Measurements from ENCODE around the gene AGMAT.
"Not testable (repeated sequence)": the region's sequence is repeated elsewhere in the genome, so short reads cannot be mapped to it uniquely, and the experiment has no call there.

The AGMAT gene

GRCh38 chr1:15616373-15617172 lies 31.7 kb upstream of the AGMAT start:
- DNase-seq (ENCODE audit: low read depth), result no peak

- no peak for DNase-seq (ENCODE audit: low read depth)
Observed at GRCh38 chr1:15610167-15610566, 25.3 kb upstream of the AGMAT start.

- DNase-seq (ENCODE audit: low read depth), result peak; percentile 46
Observed at GRCh38 chr1:15609631-15610030, 24.8 kb upstream of the AGMAT start.

GRCh38 chr1:15605398-15606383 lies 20.8 kb upstream of the AGMAT start:
- no peak for DNase-seq (ENCODE audit: low read depth)

GRCh38 chr1:15604400-15604799 lies 19.5 kb upstream of the AGMAT start:
- DNase-seq (ENCODE audit: low read depth), result not testable (repeated sequence)

GRCh38 chr1:15603966-15604282 lies 19.1 kb upstream of the AGMAT start:
- DNase-seq (ENCODE audit: low read depth), result not testable (repeated sequence)

GRCh38 chr1:15603050-15603965 lies 18.5 kb upstream of the AGMAT start:
- DNase-seq (ENCODE audit: low read depth), result peak; percentile 91

GRCh38 chr1:15598436-15598835 lies 13.6 kb upstream of the AGMAT start:
- DNase-seq (ENCODE audit: low read depth), result no peak

- DNase-seq (ENCODE audit: low read depth), result no peak
Observed at GRCh38 chr1:15595809-15596617, 11.2 kb upstream of the AGMAT start.

- no peak for DNase-seq (ENCODE audit: low read depth)
Observed at GRCh38 chr1:15592285-15592684, 7.4 kb upstream of the AGMAT start.

GRCh38 chr1:15583016-15583706 lies 1.7 kb downstream of the AGMAT start:
- DNase-seq (ENCODE audit: low read depth), result no peak

GRCh38 chr1:15579683-15580047 lies 5.2 kb downstream of the AGMAT start:
- DNase-seq (ENCODE audit: low read depth), result no peak

- DNase-seq (ENCODE audit: low read depth), result no peak
Observed at GRCh38 chr1:15578921-15579682, 5.7 kb downstream of the AGMAT start.

- DNase-seq (ENCODE audit: low read depth), result no peak
Observed at GRCh38 chr1:15577691-15578090, 7.2 kb downstream of the AGMAT start.

GRCh38 chr1:15575549-15576150 lies 9.2 kb downstream of the AGMAT start:
- no peak for DNase-seq (ENCODE audit: low read depth)

- DNase-seq (ENCODE audit: low read depth), result no peak
Observed at GRCh38 chr1:15574741-15575140, 10.1 kb downstream of the AGMAT start.

GRCh38 chr1:15573477-15573876 lies 11.4 kb downstream of the AGMAT start:
- DNase-seq (ENCODE audit: low read depth), result no peak

GRCh38 chr1:15571266-15571665 lies 13.6 kb downstream of the AGMAT start:
- no peak for DNase-seq (ENCODE audit: low read depth)

- no peak for DNase-seq (ENCODE audit: low read depth)
Observed at GRCh38 chr1:15570861-15571260, 14.0 kb downstream of the AGMAT start.
